ENCODE measurements around the gene DKC1.

DKC1 gene

DNA sequence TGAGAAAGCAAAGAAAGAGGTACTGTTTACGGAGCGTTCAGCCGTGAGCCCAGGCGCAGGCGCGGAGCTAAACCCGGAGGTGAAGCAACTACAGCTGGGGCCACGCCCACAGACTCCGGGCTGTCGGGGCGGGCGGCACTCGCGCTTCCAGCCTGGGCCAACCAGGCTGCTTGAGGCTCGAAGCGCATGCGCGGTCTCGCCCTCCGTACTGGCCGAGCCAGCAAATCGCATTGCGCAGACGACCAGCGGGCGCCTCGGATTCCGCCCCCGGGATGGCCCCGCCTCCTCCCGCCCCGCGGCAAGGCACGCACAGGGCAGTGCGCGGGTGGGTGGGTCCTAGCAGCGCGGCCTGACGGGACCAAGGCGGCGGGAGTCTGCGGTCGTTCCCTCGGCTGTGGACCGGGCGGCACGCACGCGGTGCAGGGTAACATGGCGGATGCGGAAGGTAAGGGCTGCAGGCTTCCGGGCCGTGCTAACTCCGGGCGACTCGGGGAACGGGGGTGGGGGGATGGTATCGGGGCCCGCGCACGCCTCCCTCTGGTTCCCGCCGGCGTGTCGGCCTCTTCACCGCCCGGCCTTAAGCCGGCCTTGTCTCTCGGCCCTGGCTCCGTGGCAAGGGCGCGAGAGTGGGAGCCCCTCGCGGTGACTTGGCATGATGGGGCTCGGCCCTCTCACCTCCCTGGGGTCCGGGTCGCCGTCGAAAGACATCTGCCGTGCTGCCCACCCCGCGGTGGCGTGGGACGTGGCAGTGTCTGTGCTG lies at the start of gene DKC1:
DKC1 (plus strand) TSS at position 328 of the 760 bp plus-strand sequence; CDS start at position 430, 102 bp downstream.
- DNase-seq (ENCODE audit: low read depth): peak; percentile 94

- no peak for DNase-seq (ENCODE audit: low read depth)
Observed at GRCh38 chrX:154714925-154715324, 47.7 kb upstream of the DKC1 start.

GRCh38 chrX:154715825-154716224 lies 46.8 kb upstream of the DKC1 start:
- no peak for DNase-seq (ENCODE audit: low read depth)

DNA sequence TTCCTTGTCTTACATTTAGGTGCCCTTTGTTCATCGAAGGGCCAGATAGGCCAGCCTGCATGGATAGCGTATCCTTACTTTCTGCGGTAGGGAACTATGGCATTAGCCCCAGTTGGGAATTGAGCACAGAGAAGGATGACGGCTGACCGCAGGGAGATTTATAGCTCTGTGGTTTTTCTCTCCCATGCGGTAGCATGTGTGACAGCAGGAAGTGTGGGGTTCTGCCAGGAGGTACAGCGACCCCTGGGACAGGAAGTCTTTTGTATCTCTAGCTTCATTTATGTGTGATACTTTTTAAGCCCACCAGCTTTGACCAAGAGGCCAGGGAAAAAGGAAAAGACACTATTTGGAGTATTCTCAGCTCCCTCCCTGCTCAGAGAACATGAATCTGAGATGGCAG lies 44.8 kb upstream of the DKC1 start:
- DNase-seq (ENCODE audit: low read depth): no peak

GRCh38 chrX:154718616-154719015 lies 44.0 kb upstream of the DKC1 start:
- no peak for DNase-seq (ENCODE audit: low read depth)

- DNase-seq (ENCODE audit: low read depth): no peak
Observed at GRCh38 chrX:154719132-154719675, 43.5 kb upstream of the DKC1 start.

DNA sequence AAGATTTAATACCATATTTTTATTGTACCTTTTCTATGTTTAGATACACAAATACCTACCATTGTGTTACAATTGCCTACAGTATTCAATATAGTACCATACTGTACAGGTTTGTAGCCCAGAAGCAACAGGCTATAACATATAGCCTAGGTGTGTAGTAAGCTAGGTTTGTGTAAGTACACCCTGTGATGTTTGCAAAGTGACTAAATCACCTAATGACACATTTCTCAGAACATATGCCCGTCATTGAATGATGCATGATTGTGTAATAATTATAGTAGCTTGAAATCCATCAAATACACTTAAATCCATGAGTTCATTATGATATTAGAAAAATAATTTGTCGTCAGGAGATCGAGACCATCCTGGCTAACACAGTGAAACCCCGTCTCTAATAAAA lies 42.6 kb upstream of the DKC1 start:
- no peak for DNase-seq (ENCODE audit: low read depth)

DNA sequence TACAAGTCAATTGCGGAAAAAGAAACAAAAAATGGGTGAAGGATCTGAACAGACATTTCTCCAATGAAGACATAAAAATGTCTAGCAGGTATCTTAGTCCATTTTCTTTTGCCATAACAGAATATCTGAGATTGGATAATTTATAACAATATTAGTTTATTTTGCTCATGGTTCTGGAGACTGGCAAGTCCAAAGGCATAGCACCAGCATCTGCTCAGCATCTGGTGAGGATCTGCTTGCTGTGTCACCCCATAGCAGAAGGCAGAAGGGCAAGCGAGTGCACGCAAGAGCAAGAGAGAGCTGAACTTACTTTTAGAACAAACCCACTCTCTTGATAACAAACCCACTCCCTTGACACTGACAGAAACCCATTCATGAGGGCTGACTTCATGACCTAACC lies 41.5 kb upstream of the DKC1 start:
- DNase-seq (ENCODE audit: low read depth): no peak

DNA sequence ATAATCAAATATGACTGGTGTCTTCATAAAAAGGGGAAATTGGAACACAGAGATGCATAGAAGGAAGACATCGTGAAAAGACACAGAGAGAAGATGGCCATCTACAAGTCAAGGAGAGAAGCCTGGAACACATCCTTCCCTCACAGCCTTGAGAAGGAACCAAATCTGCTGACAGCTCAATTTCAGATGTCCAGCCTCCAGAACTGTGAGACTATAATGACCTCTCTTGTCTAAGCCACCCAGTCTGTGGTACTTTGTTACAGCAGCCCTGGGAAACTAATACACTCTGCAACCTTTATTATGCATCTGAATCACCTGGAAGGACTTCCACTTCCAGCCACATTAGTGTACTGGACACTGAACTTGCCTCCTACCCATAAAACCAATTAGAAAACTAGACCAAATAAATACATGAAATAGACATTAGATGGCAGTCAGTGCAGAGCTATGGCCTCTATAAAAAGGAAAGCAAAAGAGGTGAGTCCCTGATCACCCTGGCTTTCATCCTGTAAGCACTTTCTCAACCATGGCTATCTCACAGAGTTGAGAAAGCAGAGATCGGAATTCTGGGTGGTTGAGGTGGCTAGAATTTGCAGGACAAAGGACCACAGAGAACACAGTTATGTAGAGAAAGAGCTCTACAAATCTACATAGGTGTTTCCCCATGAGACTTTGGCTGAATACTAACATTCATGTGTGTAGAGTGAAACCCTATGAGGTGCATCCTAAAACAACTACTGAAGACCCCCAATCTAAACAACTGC lies 37.5 kb upstream of the DKC1 start:
- no peak for DNase-seq (ENCODE audit: low read depth)

- no peak for DNase-seq (ENCODE audit: low read depth)
Observed at GRCh38 chrX:154727418-154727817, 35.2 kb upstream of the DKC1 start.

DNA sequence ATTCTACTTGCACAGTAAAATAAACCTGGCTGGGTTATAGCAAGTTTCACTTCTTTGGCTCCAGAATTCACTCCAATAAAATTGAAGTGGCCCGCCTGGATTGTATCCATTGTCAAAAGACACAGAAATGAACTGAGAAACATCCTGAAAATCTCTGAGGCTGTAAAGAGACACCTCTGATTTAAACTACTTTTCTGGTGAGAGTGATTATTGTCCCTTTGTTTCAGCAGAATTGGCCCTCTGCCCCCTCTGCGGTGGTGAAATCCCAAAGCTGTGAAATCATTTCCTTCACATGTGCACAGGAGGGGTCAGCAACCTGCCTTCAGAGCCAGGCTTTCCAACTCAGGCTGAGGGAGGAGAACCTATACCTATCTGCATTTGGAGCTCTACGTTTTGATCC lies 34.8 kb upstream of the DKC1 start:
- DNase-seq (ENCODE audit: low read depth): no peak

- no peak for DNase-seq (ENCODE audit: low read depth)
Observed at GRCh38 chrX:154728431-154729190, 34.1 kb upstream of the DKC1 start.

DNA sequence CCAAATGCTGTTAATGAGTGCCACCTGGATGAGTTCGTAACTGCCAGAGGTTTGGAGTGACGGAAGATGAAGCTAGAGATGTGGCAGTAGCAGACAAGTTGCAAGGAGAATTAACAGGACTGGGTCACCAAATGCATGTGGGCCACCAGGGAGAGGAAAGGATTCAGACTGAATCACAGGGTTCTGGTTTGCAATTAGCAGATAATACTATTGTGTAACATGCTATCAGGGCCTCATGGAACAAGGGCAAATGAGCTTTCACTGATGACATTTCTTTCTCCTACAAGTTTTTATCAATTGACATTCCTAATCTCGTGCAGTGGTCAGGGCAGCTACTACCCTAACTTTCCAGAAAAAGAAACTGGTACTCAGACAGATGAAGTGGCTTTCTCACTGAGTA lies 33.2 kb upstream of the DKC1 start:
- no peak for DNase-seq (ENCODE audit: low read depth)

- DNase-seq (ENCODE audit: low read depth): no peak
Observed at GRCh38 chrX:154730253-154730891, 32.3 kb upstream of the DKC1 start.

- DNase-seq (ENCODE audit: low read depth): no peak
Observed at GRCh38 chrX:154731184-154731583, 31.5 kb upstream of the DKC1 start.

DNA sequence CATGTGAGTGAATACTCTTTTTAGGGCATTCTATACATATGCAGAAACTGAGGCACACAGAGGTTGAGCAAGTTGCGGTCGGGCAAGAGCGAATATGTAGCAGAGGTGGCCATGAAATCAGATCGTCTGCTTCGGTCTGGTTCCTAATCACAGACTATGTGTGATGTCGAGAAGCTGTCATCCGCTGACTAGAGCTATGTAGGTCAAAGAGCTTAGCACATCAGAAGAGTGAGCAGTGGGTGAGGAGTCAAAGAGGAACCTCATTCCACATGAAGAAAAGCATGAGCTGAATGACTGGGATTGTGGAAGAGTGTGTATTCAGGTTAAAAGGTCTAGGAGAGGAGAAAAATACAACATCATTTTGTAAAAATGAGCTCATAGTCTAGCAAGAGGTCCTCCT lies 30.8 kb upstream of the DKC1 start:
- DNase-seq (ENCODE audit: low read depth): no peak

DNA sequence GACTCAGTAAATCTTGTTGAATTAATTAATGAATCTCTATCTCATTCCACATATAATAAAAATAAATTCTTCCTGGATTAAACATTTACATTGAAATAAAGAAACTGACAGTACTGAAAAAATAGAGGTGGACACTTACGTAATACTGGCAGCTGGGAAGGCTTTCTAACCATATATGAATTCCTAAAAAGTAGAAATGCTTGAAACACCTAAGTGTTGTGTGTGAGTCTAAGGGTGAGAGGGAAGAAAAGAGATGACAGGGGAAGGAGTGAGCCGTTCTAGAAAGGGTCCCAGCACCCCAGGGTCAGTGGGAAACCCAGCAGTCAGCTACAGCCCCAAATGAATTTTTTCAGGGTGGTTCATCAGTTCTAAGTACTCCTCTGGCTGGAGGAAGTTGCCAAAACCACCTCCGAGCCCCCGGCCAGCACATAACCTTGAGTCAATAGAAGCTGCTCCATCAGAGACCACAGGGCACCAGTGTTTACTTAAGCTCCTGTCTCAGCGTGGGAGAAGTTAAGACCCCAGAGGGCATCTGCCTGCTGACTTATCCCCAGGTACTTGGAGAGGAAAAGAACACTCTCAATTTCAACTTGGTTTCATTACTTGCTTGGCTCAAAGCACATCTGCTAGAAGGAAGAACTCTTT lies 30.1 kb upstream of the DKC1 start:
- no peak for DNase-seq (ENCODE audit: low read depth)

- DNase-seq (ENCODE audit: low read depth): no peak
Observed at GRCh38 chrX:154733066-154733425, 29.6 kb upstream of the DKC1 start.

DNA sequence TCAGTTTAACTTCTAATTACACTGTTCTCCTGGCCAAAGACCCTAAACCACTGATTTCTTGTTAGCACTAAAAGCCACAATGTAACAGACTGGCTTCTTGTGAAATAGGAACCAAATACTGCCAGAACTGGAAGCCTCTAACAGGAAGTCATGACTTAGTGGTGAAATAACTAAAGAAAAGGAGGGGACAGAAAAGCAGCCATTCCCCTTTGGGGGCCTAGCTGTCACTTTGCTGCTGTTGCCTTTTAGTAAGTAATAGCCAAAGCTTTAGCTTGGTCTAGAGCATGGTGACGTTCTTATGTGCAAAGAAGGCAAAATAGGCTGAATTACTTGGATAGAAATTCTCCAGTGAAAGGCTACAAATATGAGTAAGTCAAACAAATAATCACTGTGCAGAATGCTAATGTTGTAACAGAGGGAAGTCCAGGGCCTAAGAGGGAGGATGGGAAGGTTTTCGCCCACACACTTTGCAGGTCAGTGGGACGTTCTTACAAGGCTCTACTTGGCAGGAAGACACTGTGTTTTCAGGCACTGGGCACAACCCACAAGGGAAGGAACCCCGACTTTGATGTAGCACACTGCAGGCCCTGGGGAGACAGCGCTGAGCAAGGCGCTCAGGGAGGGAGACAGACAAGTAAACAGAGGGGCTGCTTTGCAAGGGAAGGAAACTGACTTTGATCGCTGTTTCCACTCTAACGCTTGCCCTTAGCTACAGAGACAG lies 28.4 kb upstream of the DKC1 start:
- DNase-seq (ENCODE audit: low read depth): no peak

GRCh38 chrX:154735695-154736393 lies 26.8 kb upstream of the DKC1 start:
- DNase-seq (ENCODE audit: low read depth): no peak

Measured in activated T-cell treated with anti-CD3 and anti-CD28 coated beads for 48 hours (primary cell).